K562 (cell line): ENCODE measurements around the gene CMSS1. TPM values are rescaled to one million over a fixed set of nuclear protein-coding genes. Genes with fewer than 3 reads are reported as not detected.

ENCODE experiments used
- JUND ChIP-seq, 2 experiments: IDR thresholded peaks; 2 replicates in 1 of 2; 3 replicates in 1 of 2; pipeline ENCODE4 v1.6.1; 2011; ENCODE audit warnings: borderline replicate concordance in 2 of 2, low read depth in 2 of 2, low read length in 2 of 2, improper control_type of control experiment in 1 of 2, missing biosample characterization in 1 of 2, missing genetic modification characterization in 1 of 2, missing genetic modification reagents in 1 of 2
- MEF2D ChIP-seq: conservative IDR thresholded peaks from 2 replicates; pipeline ENCODE4 v1.6.1; 2016; ENCODE audit warnings: low read depth, missing genetic modification characterization, missing compliant biosample characterization
- POLR2H ChIP-seq: IDR thresholded peaks from 2 replicates; pipeline ENCODE4 v1.6.1; 2016; ENCODE audit warnings: missing genetic modification characterization, low read depth, mild to moderate bottlenecking, control low read depth, missing compliant biosample characterization, moderate library complexity
- RAD21 ChIP-seq, 2 experiments: fragments of 250-450 bp in 1 of 2; fragments of 450-650 bp in 1 of 2; sonication (Bioruptor Pico) in 1 of 2; formaldehyde crosslinking in 1 of 2; IDR thresholded peaks in 1 of 2; conservative IDR thresholded peaks in 1 of 2; 2 replicates each; pipeline versions ENCODE4 v1.4.0 to v1.8.0; 2020 to 2022; ENCODE audit warnings: mild to moderate bottlenecking in 2 of 2, moderate library complexity in 1 of 2
- ZC3H11A ChIP-seq: IDR thresholded peaks from 2 replicates; pipeline ENCODE4 v1.6.1; 2012; ENCODE audit warnings: low read depth, low read length, improper control_type of control experiment
- ZKSCAN8 ChIP-seq: fragments of 200-800 bp; sonication (Bioruptor generic); IDR thresholded peaks from 2 replicates; pipeline ENCODE4 v1.6.1; 2016; ENCODE audit warnings: missing genetic modification characterization, missing compliant biosample characterization
- polyA plus RNA-seq, 8 experiments: library from polyadenylated mRNA; depleted of rRNA in 4 of 8; stranded (reverse) in 5 of 8; unstranded in 3 of 8; fragments of >200 nt; fragmentation: Nextera tagmentation in 2 of 8; fragmentation: Illumina TruSeq in 1 of 8; extraction: Ambion mirVana in 2 of 8; extraction: Trizol in 1 of 8; gene quantifications; 2 replicates each; pipeline versions ENCODE4 v1.2.1 to v1.2.3, GENCODE V29; 2011 to 2014; ENCODE audit warnings: inconsistent platforms in 1 of 8, missing spikeins in 1 of 8
- total RNA-seq, 7 experiments: library from RNA; depleted of rRNA in 6 of 7; stranded (reverse); fragments of >200 nt in 6 of 7; fragmentation: Illumina TruSeq in 2 of 7; extraction: Trizol in 2 of 7; gene quantifications; 2 replicates each; pipeline versions ENCODE4 v1.2.1 to v1.2.3, GENCODE V29; 2011 to 2021; ENCODE audit warnings: low replicate concordance in 1 of 7
- TF ChIP-seq, protein P1 (sequence below), 2 experiments: fragments of 450-650 bp; formaldehyde crosslinking in 1 of 2; IDR thresholded peaks; 2 replicates each; pipeline versions ENCODE4 v1.4.0 to v1.6.1; 2014 to 2020; ENCODE audit warnings: mild to moderate bottlenecking in 2 of 2, borderline replicate concordance in 1 of 2, low read depth in 1 of 2
- TF ChIP-seq, protein P2 (sequence below): fragments of 250-450 bp; sonication (Bioruptor Pico); IDR thresholded peaks from 2 replicates; pipeline ENCODE4 v1.5.0; 2020; ENCODE audit warnings: mild to moderate bottlenecking, borderline replicate concordance

Gene CMSS1
- total and polyA plus RNA-seq, 9 of the 15 experiments (the other 6 are each of a cell fraction or from before 2014, with no cell fraction given): 46.9 to 109 (median 72.3) TPM

DNA sequence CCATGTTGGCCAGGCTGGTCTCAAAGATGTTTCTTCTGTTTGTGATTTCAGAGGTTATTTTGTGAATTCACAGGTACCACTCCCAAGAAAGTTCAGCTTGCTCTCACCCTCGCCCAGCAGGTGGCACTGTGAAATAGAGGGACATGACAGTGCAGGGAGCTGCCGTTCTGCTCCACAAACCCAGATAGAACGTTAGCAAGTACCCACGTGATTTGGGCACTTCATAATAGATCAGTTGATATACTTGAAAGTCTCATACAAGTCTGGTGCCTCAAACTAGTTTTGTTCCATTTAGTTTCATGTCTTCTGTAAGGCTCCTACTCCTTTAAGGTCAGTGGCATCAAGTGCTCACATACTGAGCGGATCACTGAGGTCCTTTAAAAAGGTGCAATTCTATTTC is 251.2 kb downstream of the CMSS1 start (continued):
- TF ChIP-seq, protein P1, sequence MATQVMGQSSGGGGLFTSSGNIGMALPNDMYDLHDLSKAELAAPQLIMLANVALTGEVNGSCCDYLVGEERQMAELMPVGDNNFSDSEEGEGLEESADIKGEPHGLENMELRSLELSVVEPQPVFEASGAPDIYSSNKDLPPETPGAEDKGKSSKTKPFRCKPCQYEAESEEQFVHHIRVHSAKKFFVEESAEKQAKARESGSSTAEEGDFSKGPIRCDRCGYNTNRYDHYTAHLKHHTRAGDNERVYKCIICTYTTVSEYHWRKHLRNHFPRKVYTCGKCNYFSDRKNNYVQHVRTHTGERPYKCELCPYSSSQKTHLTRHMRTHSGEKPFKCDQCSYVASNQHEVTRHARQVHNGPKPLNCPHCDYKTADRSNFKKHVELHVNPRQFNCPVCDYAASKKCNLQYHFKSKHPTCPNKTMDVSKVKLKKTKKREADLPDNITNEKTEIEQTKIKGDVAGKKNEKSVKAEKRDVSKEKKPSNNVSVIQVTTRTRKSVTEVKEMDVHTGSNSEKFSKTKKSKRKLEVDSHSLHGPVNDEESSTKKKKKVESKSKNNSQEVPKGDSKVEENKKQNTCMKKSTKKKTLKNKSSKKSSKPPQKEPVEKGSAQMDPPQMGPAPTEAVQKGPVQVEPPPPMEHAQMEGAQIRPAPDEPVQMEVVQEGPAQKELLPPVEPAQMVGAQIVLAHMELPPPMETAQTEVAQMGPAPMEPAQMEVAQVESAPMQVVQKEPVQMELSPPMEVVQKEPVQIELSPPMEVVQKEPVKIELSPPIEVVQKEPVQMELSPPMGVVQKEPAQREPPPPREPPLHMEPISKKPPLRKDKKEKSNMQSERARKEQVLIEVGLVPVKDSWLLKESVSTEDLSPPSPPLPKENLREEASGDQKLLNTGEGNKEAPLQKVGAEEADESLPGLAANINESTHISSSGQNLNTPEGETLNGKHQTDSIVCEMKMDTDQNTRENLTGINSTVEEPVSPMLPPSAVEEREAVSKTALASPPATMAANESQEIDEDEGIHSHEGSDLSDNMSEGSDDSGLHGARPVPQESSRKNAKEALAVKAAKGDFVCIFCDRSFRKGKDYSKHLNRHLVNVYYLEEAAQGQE (IDR thresholded peaks at IDR 0.05; ENCODE audit: borderline replicate concordance): peak; percentile 86
- TF ChIP-seq, protein P1 (CRISPR knock-in tag; IDR thresholded peaks at IDR 0.05; ENCODE audit: low read depth): no peak
- TF ChIP-seq JUND (IDR thresholded peaks at IDR 0.05; ENCODE audit: borderline replicate concordance, low read depth, low read length) (no peak), JUND (tag; IDR thresholded peaks at IDR 0.05; ENCODE audit: borderline replicate concordance, low read depth, low read length) (peak; percentile 13; the same call in 1 of the 3 replicates), ZKSCAN8 (CRISPR knock-in tag) (no peak), POLR2H (no peak), MEF2D (tag) (no peak), RAD21 (CRISPR knock-in tag; conservative IDR thresholded peaks at IDR 0.05 in 1 of 2, IDR thresholded peaks at IDR 0.05 in 1 of 2) (peak; percentile 75 to 84), ZC3H11A (no peak)
- TF ChIP-seq, protein P2, sequence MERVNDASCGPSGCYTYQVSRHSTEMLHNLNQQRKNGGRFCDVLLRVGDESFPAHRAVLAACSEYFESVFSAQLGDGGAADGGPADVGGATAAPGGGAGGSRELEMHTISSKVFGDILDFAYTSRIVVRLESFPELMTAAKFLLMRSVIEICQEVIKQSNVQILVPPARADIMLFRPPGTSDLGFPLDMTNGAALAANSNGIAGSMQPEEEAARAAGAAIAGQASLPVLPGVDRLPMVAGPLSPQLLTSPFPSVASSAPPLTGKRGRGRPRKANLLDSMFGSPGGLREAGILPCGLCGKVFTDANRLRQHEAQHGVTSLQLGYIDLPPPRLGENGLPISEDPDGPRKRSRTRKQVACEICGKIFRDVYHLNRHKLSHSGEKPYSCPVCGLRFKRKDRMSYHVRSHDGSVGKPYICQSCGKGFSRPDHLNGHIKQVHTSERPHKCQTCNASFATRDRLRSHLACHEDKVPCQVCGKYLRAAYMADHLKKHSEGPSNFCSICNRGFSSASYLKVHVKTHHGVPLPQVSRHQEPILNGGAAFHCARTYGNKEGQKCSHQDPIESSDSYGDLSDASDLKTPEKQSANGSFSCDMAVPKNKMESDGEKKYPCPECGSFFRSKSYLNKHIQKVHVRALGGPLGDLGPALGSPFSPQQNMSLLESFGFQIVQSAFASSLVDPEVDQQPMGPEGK (CRISPR knock-in tag): no peak
